Measurements from ENCODE around the gene GPATCH8. TPM values are rescaled to one million over a fixed set of nuclear protein-coding genes. Genes with fewer than 3 reads are reported as not detected.

Gene GPATCH8
- total RNA-seq, 1 donor from 2014 or later = 44.1 TPM

GRCh38 chr17:44451016-44451627, 52.1 kb downstream of the GPATCH8 start:
- H3K79me2 ChIP-seq (ENCODE audit: low read depth) = peaks cover 46% of the 10 kb centered on the region
- H3K9me3 Mint-ChIP-seq = no peaks in the 10 kb centered on the region
- H3K27me3 Mint-ChIP-seq (ENCODE audit: insufficient read depth, low read depth) = peaks cover 2% of the 10 kb centered on the region
- H3K9ac ChIP-seq = no peak overlapping the region
- no peaks in the 10 kb centered on the region for H3K27me3 ChIP-seq
- no peak overlapping the region for H3K4me3 Mint-ChIP-seq
- H2AFZ ChIP-seq (replicated peaks) = no peak overlapping the region
- H3K4me2 ChIP-seq = no peak overlapping the region
- no peaks in the 10 kb centered on the region for H3K36me3 ChIP-seq
- no peak for TF ChIP-seq EZH2 (IDR thresholded peaks at IDR 0.05)
- no peak for TF ChIP-seq CTCF (IDR thresholded peaks at IDR 0.05)
- TF ChIP-seq EZH2phosphoT487 (IDR thresholded peaks at IDR 0.05) = no peak
- H4K20me1 ChIP-seq (ENCODE audit: low read depth) = peaks cover 28% of the 10 kb centered on the region
- H3K9me3 ChIP-seq (ENCODE audit: low read depth) = no peaks in the 10 kb centered on the region
- H3K27ac ChIP-seq = no peak overlapping the region
- H3K36me3 Mint-ChIP-seq = peaks cover 2% of the 10 kb centered on the region
- H3K4me1 Mint-ChIP-seq = no peaks in the 10 kb centered on the region
- DNase-seq (ENCODE audit: low spot score) = no peak
- no peak overlapping the region for H3K27ac Mint-ChIP-seq
- H3K4me1 ChIP-seq = no peaks in the 10 kb centered on the region
- peaks cover 11% of the 10 kb centered on the region for H3F3A ChIP-seq (ENCODE audit: low read depth)
- H3K4me3 ChIP-seq = no peak overlapping the region

- Mint-ChIP-seq H3K27ac (no peak overlapping the region), H3K4me3 (no peak overlapping the region), H3K9me3 (no peaks in the 10 kb centered on the region), H3K4me1 (peaks cover 12% of the 10 kb centered on the region), H3K36me3 (no peaks in the 10 kb centered on the region), H3K27me3 (ENCODE audit: insufficient read depth, low read depth) (peaks cover 4% of the 10 kb centered on the region)
- Histone ChIP-seq H2AFZ (replicated peaks) (no peak overlapping the region), H3K4me1 (no peaks in the 10 kb centered on the region), H3K27me3 (no peaks in the 10 kb centered on the region), H3K79me2 (ENCODE audit: low read depth) (peaks cover 57% of the 10 kb centered on the region), H3K4me3 (no peak overlapping the region), H3K9ac (no peak overlapping the region), H3F3A (ENCODE audit: low read depth) (peaks cover 19% of the 10 kb centered on the region), H4K20me1 (ENCODE audit: low read depth) (peaks cover 40% of the 10 kb centered on the region), H3K27ac (no peak overlapping the region), H3K36me3 (no peaks in the 10 kb centered on the region), H3K9me3 (ENCODE audit: low read depth) (no peaks in the 10 kb centered on the region), H3K4me2 (no peak overlapping the region)
- TF ChIP-seq EZH2phosphoT487 (IDR thresholded peaks at IDR 0.05) (no peak), EZH2 (IDR thresholded peaks at IDR 0.05) (no peak), CTCF (IDR thresholded peaks at IDR 0.05) (no peak)
- DNase-seq (ENCODE audit: low spot score) = no peak
These were observed 54.8 kb downstream of the GPATCH8 start for GRCh38 chr17:44448412-44448811.

GRCh38 chr17:44444735-44445105, 58.5 kb downstream of the GPATCH8 start:
- H3K4me1 ChIP-seq = no peaks in the 10 kb centered on the region
- no peak overlapping the region for H2AFZ ChIP-seq (replicated peaks)
- H3K4me1 Mint-ChIP-seq = peaks cover 12% of the 10 kb centered on the region
- H3K27ac ChIP-seq = no peak overlapping the region
- H3K27me3 ChIP-seq = no peaks in the 10 kb centered on the region
- H3F3A ChIP-seq (ENCODE audit: low read depth) = peaks cover 19% of the 10 kb centered on the region
- H3K27ac Mint-ChIP-seq = no peak overlapping the region
- TF ChIP-seq EZH2phosphoT487 (IDR thresholded peaks at IDR 0.05) = no peak
- no peak overlapping the region for H3K9ac ChIP-seq
- H3K4me2 ChIP-seq = no peak overlapping the region
- H4K20me1 ChIP-seq (ENCODE audit: low read depth) = peaks cover 56% of the 10 kb centered on the region
- no peak overlapping the region for H3K4me3 Mint-ChIP-seq
- H3K9me3 ChIP-seq (ENCODE audit: low read depth) = no peaks in the 10 kb centered on the region
- no peaks in the 10 kb centered on the region for H3K9me3 Mint-ChIP-seq
- H3K4me3 ChIP-seq = no peak overlapping the region
- H3K36me3 ChIP-seq = no peaks in the 10 kb centered on the region
- no peak for DNase-seq (ENCODE audit: low spot score)
- peaks cover 4% of the 10 kb centered on the region for H3K27me3 Mint-ChIP-seq (ENCODE audit: insufficient read depth, low read depth)
- peaks cover 69% of the 10 kb centered on the region for H3K79me2 ChIP-seq (ENCODE audit: low read depth)
- H3K36me3 Mint-ChIP-seq = peaks cover 2% of the 10 kb centered on the region

- peaks cover 24% of the 10 kb centered on the region for H3K4me1 Mint-ChIP-seq
- Histone ChIP-seq H3K4me3 (no peak overlapping the region), H3K4me1 (peaks cover 18% of the 10 kb centered on the region), H2AFZ (replicated peaks) (no peak overlapping the region), H3K4me2 (no peak overlapping the region), H3K27ac (no peak overlapping the region), H3F3A (ENCODE audit: low read depth) (peaks cover 19% of the 10 kb centered on the region), H3K27me3 (no peaks in the 10 kb centered on the region), H3K36me3 (no peaks in the 10 kb centered on the region), H3K9me3 (ENCODE audit: low read depth) (no peaks in the 10 kb centered on the region), H3K9ac (no peak overlapping the region), H4K20me1 (ENCODE audit: low read depth) (peaks cover 75% of the 10 kb centered on the region), H3K79me2 (ENCODE audit: low read depth) (peaks cover 79% of the 10 kb centered on the region)
- H3K36me3 Mint-ChIP-seq = peaks cover 2% of the 10 kb centered on the region
- H3K9me3 Mint-ChIP-seq = no peaks in the 10 kb centered on the region
- no peak overlapping the region for H3K4me3 Mint-ChIP-seq
- H3K27me3 Mint-ChIP-seq (ENCODE audit: insufficient read depth, low read depth) = peaks cover 4% of the 10 kb centered on the region
- no peak for DNase-seq (ENCODE audit: low spot score)
- TF ChIP-seq EZH2phosphoT487 (IDR thresholded peaks at IDR 0.05) (no peak), EZH2 (IDR thresholded peaks at IDR 0.05) (no peak), CTCF (IDR thresholded peaks at IDR 0.05) (no peak)
- no peak overlapping the region for H3K27ac Mint-ChIP-seq
These were observed 60.4 kb downstream of the GPATCH8 start for GRCh38 chr17:44442806-44443205.

All from neural progenitor cell (in vitro differentiated cells).